ENCODE measurements around the gene TMEM245.

Gene TMEM245

GRCh38 chr9:109100543-109101201 is 19.1 kb downstream of the TMEM245 start:
- DNase-seq (ENCODE audit: low spot score), result no peak

- no peak for DNase-seq (ENCODE audit: low spot score)
These were observed 20.8 kb downstream of the TMEM245 start for GRCh38 chr9:109098960-109099308.

GRCh38 chr9:109098171-109098959 is 21.4 kb downstream of the TMEM245 start:
- DNase-seq (ENCODE audit: low spot score), result no peak

GRCh38 chr9:109097146-109097545 is 22.6 kb downstream of the TMEM245 start:
- DNase-seq (ENCODE audit: low spot score), result no peak

GRCh38 chr9:109095321-109095720 is 24.4 kb downstream of the TMEM245 start:
- DNase-seq (ENCODE audit: low spot score), result no peak

GRCh38 chr9:109094268-109094667 is 25.5 kb downstream of the TMEM245 start:
- no peak for DNase-seq (ENCODE audit: low spot score)

GRCh38 chr9:109092587-109092986 is 27.2 kb downstream of the TMEM245 start:
- DNase-seq (ENCODE audit: low spot score), result no peak

GRCh38 chr9:109092051-109092580 is 27.6 kb downstream of the TMEM245 start:
- no peak for DNase-seq (ENCODE audit: low spot score)

- no peak for DNase-seq (ENCODE audit: low spot score)
These were observed 31.5 kb downstream of the TMEM245 start for GRCh38 chr9:109088221-109088620.

GRCh38 chr9:109087795-109088194 is 32.0 kb downstream of the TMEM245 start:
- DNase-seq (ENCODE audit: low spot score), result no peak

GRCh38 chr9:109086221-109086620 is 33.5 kb downstream of the TMEM245 start:
- DNase-seq (ENCODE audit: low spot score), result no peak

GRCh38 chr9:109085510-109085909 is 34.2 kb downstream of the TMEM245 start:
- no peak for DNase-seq (ENCODE audit: low spot score)

GRCh38 chr9:109083813-109084405 is 35.8 kb downstream of the TMEM245 start:
- no peak for DNase-seq (ENCODE audit: low spot score)

- no peak for DNase-seq (ENCODE audit: low spot score)
These were observed 36.6 kb downstream of the TMEM245 start for GRCh38 chr9:109083141-109083540.

- DNase-seq (ENCODE audit: low spot score), result no peak
These were observed 37.6 kb downstream of the TMEM245 start for GRCh38 chr9:109082091-109082620.

- DNase-seq (ENCODE audit: low spot score), result no peak
These were observed 45.4 kb downstream of the TMEM245 start for GRCh38 chr9:109074236-109074889.

GRCh38 chr9:109072821-109073435 is 46.8 kb downstream of the TMEM245 start:
- DNase-seq (ENCODE audit: low spot score), result no peak

- no peak for DNase-seq (ENCODE audit: low spot score)
These were observed 47.5 kb downstream of the TMEM245 start for GRCh38 chr9:109072133-109072692.

GRCh38 chr9:109068764-109069163 is 51.0 kb downstream of the TMEM245 start:
- DNase-seq (ENCODE audit: low spot score), result no peak

GRCh38 chr9:109064963-109065702 is 54.6 kb downstream of the TMEM245 start:
- no peak for DNase-seq (ENCODE audit: low spot score)

- DNase-seq (ENCODE audit: low spot score), result no peak
These were observed 56.0 kb downstream of the TMEM245 start for GRCh38 chr9:109063760-109064159.
